DMS114 treated with DMSO at 0.1 percent for 48 hours (cell line): ENCODE results near the gene ANKS1A.

ENCODE experiments used
- DNase-seq: peaks from one replicate; lab custom pipeline; 2025; ENCODE audit not compliant: unreplicated experiment; lab: John Stamatoyannopoulos, UW

Gene ANKS1A

GRCh38 chr6:35050757-35051330, 161.8 kb downstream of the ANKS1A start:
- no peak for DNase-seq

GRCh38 chr6:35051396-35051795, 162.3 kb downstream of the ANKS1A start:
- DNase-seq, result no peak

GRCh38 chr6:35051997-35052583, 163.0 kb downstream of the ANKS1A start:
- DNase-seq, result no peak

GRCh38 chr6:35052694-35053565, 163.9 kb downstream of the ANKS1A start:
- DNase-seq, result no peak

GRCh38 chr6:35053701-35054100, 164.6 kb downstream of the ANKS1A start:
- DNase-seq, result no peak

- DNase-seq, result no peak
These were observed 165.2 kb downstream of the ANKS1A start for GRCh38 chr6:35054106-35054742.

- no peak for DNase-seq
These were observed 165.7 kb downstream of the ANKS1A start for GRCh38 chr6:35054743-35055130.

- DNase-seq, result no peak
These were observed 166.8 kb downstream of the ANKS1A start for GRCh38 chr6:35055891-35056290.

- no peak for DNase-seq
These were observed 167.9 kb downstream of the ANKS1A start for GRCh38 chr6:35056952-35057351.

GRCh38 chr6:35057449-35058357, 168.6 kb downstream of the ANKS1A start:
- DNase-seq, result no peak

GRCh38 chr6:35058358-35058675, 169.3 kb downstream of the ANKS1A start:
- no peak for DNase-seq

GRCh38 chr6:35058865-35059522, 169.9 kb downstream of the ANKS1A start:
- no peak for DNase-seq

- DNase-seq, result no peak
These were observed 170.7 kb downstream of the ANKS1A start for GRCh38 chr6:35059596-35060345.

GRCh38 chr6:35061102-35061615, 172.1 kb downstream of the ANKS1A start:
- DNase-seq, result no peak

GRCh38 chr6:35061651-35062410, 172.8 kb downstream of the ANKS1A start:
- no peak for DNase-seq

GRCh38 chr6:35062676-35063574, 173.9 kb downstream of the ANKS1A start:
- DNase-seq, result no peak

GRCh38 chr6:35063701-35064280, 174.7 kb downstream of the ANKS1A start:
- DNase-seq, result no peak
